GM18508 (cell line): ENCODE data around the gene SOAT2.

Source experiments
- ATAC-seq: cut with Tn5 transposase; IDR thresholded peaks from one replicate; pipeline ENCODE4 v1.9.1; 2021; ENCODE audit warnings: moderate number of reproducible peaks; ENCODE audit not compliant: insufficient read depth, unreplicated experiment

Gene SOAT2

GRCh38 chr12:53173085-53173715 lies 69.9 kb downstream of the SOAT2 start:
- ATAC-seq: no peak
